HG03045 (cell line): ENCODE results near the gene PTAR1.
"Not testable (repeated sequence)": the region's sequence is repeated elsewhere in the genome, so short reads cannot be mapped to it uniquely, and the experiment has no call there.

Experiments used
- ATAC-seq: cut with Tn5 transposase; IDR thresholded peaks from one replicate; pipeline ENCODE4 v1.9.1; 2021; ENCODE audit warnings: mild to moderate bottlenecking, moderate library complexity; ENCODE audit not compliant: unreplicated experiment

The PTAR1 gene

GRCh38 chr9:69759421-69760277 lies at the start of gene PTAR1:
PTAR1 (minus strand) TSS chr9:69760011; CDS start chr9:69759938, 73 bp downstream.
- peak; percentile 92 for ATAC-seq

- ATAC-seq: no peak
These were observed 49.6 kb upstream of the PTAR1 start for GRCh38 chr9:69809304-69809863.

GRCh38 chr9:69806627-69807026 lies 46.8 kb upstream of the PTAR1 start:
- no peak for ATAC-seq

- no peak for ATAC-seq
These were observed 46.2 kb upstream of the PTAR1 start for GRCh38 chr9:69805962-69806515.

GRCh38 chr9:69801989-69802388 lies 42.2 kb upstream of the PTAR1 start:
- ATAC-seq: no peak

GRCh38 chr9:69800027-69800426 lies 40.2 kb upstream of the PTAR1 start:
- ATAC-seq: not testable (repeated sequence)

- not testable (repeated sequence) for ATAC-seq
These were observed 39.7 kb upstream of the PTAR1 start for GRCh38 chr9:69799521-69799920.

GRCh38 chr9:69798744-69799143 lies 38.9 kb upstream of the PTAR1 start:
- ATAC-seq: no peak

- ATAC-seq: no peak
These were observed 37.9 kb upstream of the PTAR1 start for GRCh38 chr9:69797675-69798074.

GRCh38 chr9:69794356-69794755 lies 34.5 kb upstream of the PTAR1 start:
- ATAC-seq: no peak

GRCh38 chr9:69785757-69786156 lies 25.9 kb upstream of the PTAR1 start:
- no peak for ATAC-seq

- ATAC-seq: no peak
These were observed 13.4 kb upstream of the PTAR1 start for GRCh38 chr9:69773258-69773657.

GRCh38 chr9:69771775-69772418 lies 12.1 kb upstream of the PTAR1 start:
- no peak for ATAC-seq

- ATAC-seq: no peak
These were observed 8.9 kb upstream of the PTAR1 start for GRCh38 chr9:69768716-69769115.

GRCh38 chr9:69768101-69768500 lies 8.3 kb upstream of the PTAR1 start:
- no peak for ATAC-seq

GRCh38 chr9:69763862-69764261 lies 4.1 kb upstream of the PTAR1 start:
- ATAC-seq: not testable (repeated sequence)

GRCh38 chr9:69762527-69762926 lies 2.7 kb upstream of the PTAR1 start:
- no peak for ATAC-seq

- ATAC-seq: peak; percentile 3
These were observed 433 bp upstream of the PTAR1 start for GRCh38 chr9:69760278-69760610.

- peak; percentile 4 for ATAC-seq
These were observed 790 bp downstream of the PTAR1 start for GRCh38 chr9:69759021-69759420.

- ATAC-seq: no peak
These were observed 1.7 kb downstream of the PTAR1 start for GRCh38 chr9:69757996-69758675.

- ATAC-seq: no peak
These were observed 4.6 kb downstream of the PTAR1 start for GRCh38 chr9:69755205-69755604.
